ENCODE results near the gene CSF2.

GRCh38 chr5:132073231-132074013 is at the start of gene CSF2:
- TF ChIP-seq CTCF (IDR thresholded peaks at IDR 0.05) (no peak), EP300 (IDR thresholded peaks at IDR 0.05; ENCODE audit: borderline replicate concordance in 1 of 2, low read depth in 1 of 2, low read length in 1 of 2) (no peak), TCF12 (IDR thresholded peaks at IDR 0.05) (peak; percentile 53), USF1 (IDR thresholded peaks at IDR 0.05; ENCODE audit: borderline replicate concordance, low read depth) (no peak), PBX3 (IDR thresholded peaks at IDR 0.05) (peak; percentile 47; the same call in 1 of the 2 replicates), REST (IDR thresholded peaks at IDR 0.05; ENCODE audit: low read depth, low read length) (no peak), POLR2AphosphoS5 (IDR thresholded peaks at IDR 0.05; ENCODE audit: low read depth, low read length) (no peak), MAX (IDR thresholded peaks at IDR 0.05; ENCODE audit: low read depth) (no peak), RAD21 (IDR thresholded peaks at IDR 0.05; ENCODE audit: low read length) (no peak), RCOR1 (IDR thresholded peaks at IDR 0.05; ENCODE audit: low read length) (no peak), MEF2A (IDR thresholded peaks at IDR 0.05; ENCODE audit: borderline replicate concordance, low read depth) (no peak), USF2 (IDR thresholded peaks at IDR 0.05; ENCODE audit: borderline replicate concordance, low read depth, low read length) (no peak)
